NCI-H1694 (cell line): ENCODE results near the gene ETS2.
"Not testable (repeated sequence)": the region's sequence is repeated elsewhere in the genome, so short reads cannot be mapped to it uniquely, and the experiment has no call there.

Source experiments
- DNase-seq: peaks from one replicate; lab custom pipeline; 2025; lab: John Stamatoyannopoulos, UW

ETS2 gene

GRCh38 chr21:38839328-38840286 is 33.9 kb downstream of the ETS2 start:
- no peak for DNase-seq

GRCh38 chr21:38840456-38841300 is 34.9 kb downstream of the ETS2 start:
- DNase-seq, result no peak

DNA sequence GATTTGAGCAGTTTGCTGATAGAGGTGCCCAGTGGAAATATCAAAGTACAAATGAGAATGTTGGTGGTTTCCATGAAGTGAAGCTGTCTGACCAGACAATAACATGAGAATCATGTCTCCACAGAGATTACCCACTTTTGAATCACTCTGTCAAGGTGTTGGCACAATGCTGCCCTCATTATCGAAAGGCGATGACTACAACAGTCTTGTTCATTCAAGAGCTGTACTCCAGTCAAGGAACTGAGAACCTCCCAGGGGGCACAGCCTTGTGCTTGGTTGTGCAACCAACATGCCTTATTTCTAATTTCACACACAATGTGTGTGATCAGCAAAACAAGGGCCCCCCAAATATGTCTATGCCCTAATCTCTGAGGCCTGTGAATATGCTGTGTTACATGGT is 35.7 kb downstream of the ETS2 start:
- DNase-seq, result no peak

GRCh38 chr21:38842079-38842478 is 36.4 kb downstream of the ETS2 start:
- no peak for DNase-seq

- no peak for DNase-seq
Measured at GRCh38 chr21:38843379-38843778, 37.6 kb downstream of the ETS2 start.

GRCh38 chr21:38843806-38844503 is 38.2 kb downstream of the ETS2 start:
- no peak for DNase-seq

DNA sequence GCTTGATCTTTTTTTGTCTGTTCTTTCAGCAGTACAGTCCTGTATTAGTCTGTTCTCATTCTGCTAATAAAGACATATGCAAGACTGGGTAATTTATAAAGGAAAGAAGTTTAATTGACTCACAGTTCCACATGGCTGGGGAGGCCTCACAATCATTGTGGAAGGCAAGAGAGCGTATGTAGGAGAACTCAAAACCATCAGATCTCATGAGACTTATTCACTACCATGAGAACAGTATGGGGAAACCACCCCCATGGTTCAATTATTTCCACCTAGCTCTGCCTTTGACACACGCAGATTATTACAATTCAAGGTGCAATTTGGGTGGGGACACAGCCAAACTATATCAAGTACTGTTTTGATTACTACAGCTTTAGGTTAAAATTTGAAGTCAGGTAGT is 39.6 kb downstream of the ETS2 start:
- not testable (repeated sequence) for DNase-seq

- DNase-seq, result no peak
Measured at GRCh38 chr21:38847556-38847955, 41.8 kb downstream of the ETS2 start.

DNA sequence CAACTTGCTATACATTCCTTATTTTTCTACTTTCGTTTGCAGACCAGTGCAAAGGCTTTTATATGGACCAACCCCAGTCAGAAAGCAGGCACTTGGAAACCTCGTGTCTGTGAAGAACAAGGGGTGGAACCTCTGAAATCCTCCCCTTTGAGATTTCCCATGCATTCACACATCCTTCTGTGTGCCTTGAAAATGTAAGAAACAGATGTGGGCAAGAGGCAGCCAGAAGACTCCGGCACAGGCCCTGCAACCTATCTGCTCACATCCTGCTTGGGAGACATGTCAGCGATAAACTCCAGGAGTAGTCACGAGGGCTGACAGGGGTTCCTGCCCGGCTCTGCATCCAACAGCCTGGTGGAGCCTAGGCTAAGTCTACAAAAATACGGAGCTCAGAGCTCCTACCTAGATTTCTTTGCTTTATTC is 42.5 kb downstream of the ETS2 start:
- no peak for DNase-seq

GRCh38 chr21:38849776-38850175 is 44.0 kb downstream of the ETS2 start:
- no peak for DNase-seq

DNA sequence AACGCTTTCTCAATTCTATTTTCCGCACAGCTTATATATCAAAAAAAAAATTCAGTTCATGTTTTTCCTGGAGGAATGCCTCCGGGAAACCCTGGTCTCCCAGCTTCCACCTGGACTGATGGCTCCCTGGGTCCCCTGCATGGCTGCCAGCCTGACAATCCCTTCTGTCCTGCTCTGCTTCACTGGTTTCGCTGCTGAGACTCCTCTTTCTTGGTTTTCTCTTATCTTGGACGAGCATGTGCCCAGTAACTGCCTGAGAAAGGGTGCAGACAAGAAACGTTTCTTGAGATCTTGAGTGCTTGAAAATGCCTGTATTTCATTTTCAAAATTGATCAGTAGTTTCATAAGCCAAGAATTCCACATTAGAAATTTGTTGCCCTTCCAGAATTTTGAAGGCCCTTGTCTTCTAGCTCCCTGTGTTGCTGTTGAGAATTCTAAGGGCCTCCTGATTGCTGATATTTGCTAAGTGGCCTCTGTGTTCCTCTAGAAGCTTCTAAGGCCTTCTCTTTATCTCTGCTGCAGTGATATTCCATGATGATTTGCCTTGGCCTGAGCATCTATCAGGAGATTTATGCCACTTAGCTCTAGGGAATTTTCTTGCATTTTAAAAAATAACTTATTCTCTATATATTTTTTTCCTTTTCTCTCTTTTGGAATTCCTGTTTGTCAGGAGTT is 44.7 kb downstream of the ETS2 start:
- DNase-seq, result no peak

GRCh38 chr21:38851101-38851500 is 45.4 kb downstream of the ETS2 start:
- no peak for DNase-seq

DNA sequence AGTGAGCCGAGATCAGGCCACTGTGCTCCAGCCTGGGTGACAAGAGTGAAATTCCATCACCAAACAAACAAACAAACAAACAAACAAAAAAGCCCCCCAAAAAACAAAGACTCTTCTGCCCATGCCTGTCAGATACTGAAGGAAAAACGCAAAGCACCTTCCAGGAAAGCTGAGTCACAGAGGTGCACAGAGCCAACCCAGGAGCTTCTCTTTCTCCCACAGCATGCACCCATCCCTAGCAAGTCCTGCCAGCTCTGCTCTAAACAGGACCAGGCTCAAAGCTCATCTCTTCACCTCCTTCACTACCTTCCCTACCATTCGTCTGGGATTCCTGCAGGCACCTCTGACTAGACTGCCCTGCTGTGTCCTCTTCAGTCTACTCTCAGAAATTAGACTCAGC is 46.5 kb downstream of the ETS2 start:
- DNase-seq, result no peak

DNA sequence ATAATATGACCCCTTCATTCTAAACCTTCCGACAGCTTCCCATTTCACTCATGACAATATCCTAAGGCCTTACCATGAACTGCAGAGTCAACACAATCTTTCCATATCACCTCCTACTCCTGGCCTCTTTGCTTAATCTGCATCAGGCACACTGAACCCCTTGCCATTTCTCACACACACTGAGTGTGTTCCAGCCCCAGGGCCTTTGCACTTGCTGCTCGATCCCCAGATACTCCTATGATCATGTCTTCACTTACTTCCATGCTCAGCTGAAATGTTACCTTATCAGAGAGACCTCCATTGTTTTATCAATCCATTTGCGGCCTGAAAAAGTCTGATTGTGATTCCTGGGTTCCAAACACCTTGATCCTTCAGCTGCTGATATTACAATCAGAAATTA is 47.0 kb downstream of the ETS2 start:
- DNase-seq, result no peak

DNA sequence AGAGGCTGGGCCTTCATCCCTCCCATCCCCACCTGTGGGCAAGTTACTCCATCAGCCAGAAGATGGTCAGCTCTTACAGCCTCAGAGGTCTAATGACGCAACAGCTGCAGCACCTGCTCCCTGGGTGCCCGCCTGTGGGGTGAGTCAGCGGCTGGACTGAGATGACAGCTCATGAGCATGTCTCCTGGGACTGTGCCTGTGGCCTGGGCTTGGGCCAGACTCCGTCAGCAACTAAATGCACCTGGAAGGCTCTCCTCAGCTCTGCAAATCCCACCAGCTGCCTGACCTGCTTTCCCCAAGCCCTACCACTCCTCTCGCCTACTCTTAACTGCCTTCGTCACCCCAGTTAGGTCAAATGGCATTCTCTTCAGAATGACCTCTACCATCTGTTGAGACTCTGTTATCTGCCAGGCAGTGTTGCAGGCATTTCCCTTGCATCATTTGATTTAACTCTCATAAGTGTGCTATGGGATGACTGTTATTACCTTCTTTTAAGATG is 47.7 kb downstream of the ETS2 start:
- DNase-seq, result no peak

GRCh38 chr21:38857152-38857825 is 51.6 kb downstream of the ETS2 start:
- no peak for DNase-seq

DNA sequence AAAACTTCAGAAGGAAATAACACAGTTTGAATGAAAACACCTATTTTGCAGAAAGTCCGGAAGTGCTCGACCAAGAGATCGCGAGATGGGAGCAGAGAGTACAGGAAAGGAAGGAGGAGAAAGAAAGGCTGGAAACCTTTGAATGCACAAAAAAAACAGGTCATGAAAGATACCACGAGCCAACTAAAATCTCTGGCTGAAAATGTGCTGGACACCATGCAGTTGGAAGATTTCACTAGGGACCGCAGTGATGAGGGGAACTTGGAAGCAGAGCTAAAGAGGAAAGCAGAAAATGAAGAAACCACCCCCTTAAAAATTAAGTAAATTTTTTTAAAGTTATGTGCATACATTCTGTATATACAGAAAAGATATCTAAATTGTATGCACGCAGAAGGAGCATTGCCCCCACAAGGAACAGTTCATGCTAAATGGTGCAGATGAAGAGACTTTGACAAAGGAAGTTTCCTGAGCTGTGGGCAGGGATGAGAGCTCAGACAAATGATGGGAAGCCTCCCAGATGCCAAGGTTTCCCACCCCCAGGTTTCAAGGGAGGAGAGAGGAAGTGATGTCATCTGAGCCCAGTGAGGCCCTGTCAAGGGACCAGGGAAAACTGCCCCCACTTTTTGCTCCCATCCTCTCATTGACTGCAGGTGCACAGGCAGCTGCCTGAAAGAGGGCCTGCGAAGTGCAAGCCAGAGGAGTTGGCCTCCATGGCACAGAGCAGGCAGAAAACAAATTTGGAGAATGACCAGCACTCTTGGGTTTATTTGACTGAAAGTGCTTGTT is 52.5 kb downstream of the ETS2 start:
- no peak for DNase-seq

DNA sequence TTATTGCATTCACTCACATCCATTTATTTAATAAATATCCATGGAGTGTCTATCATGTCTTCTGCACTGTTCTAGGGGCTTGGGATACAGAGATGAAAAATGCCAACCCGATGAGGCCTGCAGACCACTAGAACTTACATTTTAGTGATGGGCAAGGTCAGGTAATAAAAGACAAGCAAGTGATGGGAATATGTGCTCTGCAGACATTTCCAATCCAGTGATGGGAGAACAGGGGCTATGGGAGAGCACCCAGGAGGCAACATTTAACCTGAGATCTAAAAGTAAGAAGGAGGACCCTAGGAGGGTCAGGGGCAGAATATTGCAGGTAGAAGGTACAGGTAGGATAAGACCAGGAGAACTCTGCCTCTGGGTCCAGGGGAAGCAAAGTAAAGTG is 53.1 kb downstream of the ETS2 start:
- DNase-seq, result no peak

DNA sequence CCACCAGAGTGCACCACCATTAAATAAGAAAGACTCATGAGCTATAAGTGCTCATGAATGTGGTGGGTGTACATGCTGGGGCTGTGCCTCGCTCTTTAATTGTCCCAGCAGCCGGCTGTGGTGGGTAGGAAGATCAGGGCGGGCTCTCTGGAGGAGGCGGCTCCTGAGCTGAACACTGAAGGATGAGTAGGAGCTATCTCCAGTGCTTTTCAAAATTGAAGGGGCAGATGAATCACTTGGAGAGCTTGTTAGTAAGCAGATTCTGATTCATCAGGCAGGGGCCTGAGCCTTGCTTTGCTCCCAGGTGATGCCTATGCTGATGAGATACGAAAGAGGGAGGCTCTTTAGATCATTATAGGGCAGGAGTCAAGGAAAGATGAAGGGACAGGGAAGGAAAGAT is 54.1 kb downstream of the ETS2 start:
- DNase-seq, result no peak

GRCh38 chr21:38861056-38861455 is 55.3 kb downstream of the ETS2 start:
- DNase-seq, result no peak
